HUES48 (cell line): ENCODE measurements around the gene DCTN3.

Source experiments
- H3K27ac ChIP-seq: one replicate; pipeline ENCODE4 v1.7.0; 2013; ENCODE audit warnings: low read depth, low read length, inconsistent platforms
- H3K27me3 ChIP-seq: 2 replicates; pipeline ENCODE4 v1.6.1; 2013; ENCODE audit warnings: mild to moderate bottlenecking, low read length; ENCODE audit not compliant: control insufficient read depth, insufficient read depth
- H3K36me3 ChIP-seq: 2 replicates; pipeline ENCODE4 v1.6.1; 2013; ENCODE audit warnings: low read length; ENCODE audit not compliant: control insufficient read depth, insufficient read depth
- H3K4me1 ChIP-seq: 2 replicates; pipeline ENCODE4 v1.6.1; 2013; ENCODE audit warnings: mild to moderate bottlenecking, low read length; ENCODE audit not compliant: control insufficient read depth, insufficient read depth
- H3K4me3 ChIP-seq: 2 replicates; pipeline ENCODE4 v1.5.1; 2013; ENCODE audit warnings: mild to moderate bottlenecking, low read depth, low read length
- H3K9ac ChIP-seq: 2 replicates; pipeline ENCODE4 v1.6.1; 2013; ENCODE audit warnings: mild to moderate bottlenecking, low read depth, low read length, moderate library complexity
- H3K9me3 ChIP-seq: 2 replicates; pipeline ENCODE4 v1.6.1; 2013; ENCODE audit warnings: low read length; ENCODE audit not compliant: control insufficient read depth, insufficient read depth

The DCTN3 gene

DNA sequence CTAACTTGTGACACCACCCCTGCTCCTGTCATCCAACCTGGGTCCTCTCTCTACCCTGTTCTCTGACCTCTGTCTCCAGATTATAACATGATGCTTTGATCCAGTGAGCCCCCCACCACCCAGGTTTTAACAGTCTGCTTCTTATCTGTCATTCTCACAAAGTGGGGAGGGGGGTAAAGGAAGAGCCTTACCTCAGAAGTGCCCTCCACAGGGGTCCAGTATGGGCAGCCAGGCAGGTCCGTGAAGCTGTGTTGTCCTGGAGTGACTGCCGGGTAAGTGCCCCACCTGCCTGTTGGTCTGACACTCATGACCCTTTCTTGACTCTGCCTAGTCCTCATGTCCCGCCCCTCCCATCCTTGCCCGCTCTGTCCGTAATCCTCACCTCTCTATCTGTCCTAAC lies 35.1 kb upstream of the DCTN3 start:
- no peak overlapping the region for H3K4me3 ChIP-seq
- H3K9ac ChIP-seq: no peak overlapping the region
- no peak overlapping the region for H3K27ac ChIP-seq
- peaks cover 18% of the 10 kb centered on the region for H3K4me1 ChIP-seq
- H3K9me3 ChIP-seq: no peaks in the 10 kb centered on the region
- H3K27me3 ChIP-seq: no peaks in the 10 kb centered on the region
- H3K36me3 ChIP-seq: no peaks in the 10 kb centered on the region; the same call in 1 of the 2 replicates

DNA sequence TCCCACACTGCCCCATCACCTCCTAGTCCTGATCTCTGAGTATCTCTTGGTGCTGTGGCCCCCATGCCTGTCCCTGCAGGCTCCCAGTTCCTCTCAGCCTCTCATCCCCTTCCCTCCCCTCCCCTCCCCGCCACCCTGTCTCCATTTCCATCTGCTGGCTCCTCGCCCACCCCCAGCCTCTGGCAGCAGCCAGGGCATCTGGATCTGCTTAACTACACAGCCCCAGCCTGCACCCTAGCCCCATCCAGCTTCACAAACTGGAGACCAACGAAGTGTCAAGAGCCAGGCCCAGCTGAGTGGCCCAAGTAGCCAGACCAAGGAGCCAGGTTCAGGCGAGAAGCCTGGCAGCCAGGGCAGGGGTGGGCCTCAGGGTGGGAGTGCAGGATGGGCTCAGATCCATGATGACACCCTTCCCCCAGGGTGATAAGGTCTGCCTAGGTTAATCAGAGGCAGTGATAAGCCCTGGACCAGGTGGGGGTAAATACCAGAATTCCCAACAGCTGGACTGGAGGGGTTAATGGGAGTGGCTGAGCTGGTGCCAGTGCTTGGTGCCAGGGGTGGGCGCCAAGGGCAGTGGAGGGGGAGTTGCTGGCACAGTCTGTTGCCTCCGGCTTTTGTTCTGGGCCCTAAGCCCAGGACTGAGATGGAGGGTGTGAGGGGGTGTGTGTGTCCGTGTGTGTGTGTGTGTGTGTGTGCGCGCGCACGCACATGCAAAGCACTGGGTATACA lies 34.2 kb upstream of the DCTN3 start:
- no peaks in the 10 kb centered on the region for H3K9me3 ChIP-seq
- H3K4me1 ChIP-seq: peaks cover 18% of the 10 kb centered on the region
- no peaks in the 10 kb centered on the region for H3K27me3 ChIP-seq
- peaks cover 6% of the 10 kb centered on the region for H3K36me3 ChIP-seq
- H3K27ac ChIP-seq: no peak overlapping the region
- no peak overlapping the region for H3K9ac ChIP-seq
- H3K4me3 ChIP-seq: no peak overlapping the region

DNA sequence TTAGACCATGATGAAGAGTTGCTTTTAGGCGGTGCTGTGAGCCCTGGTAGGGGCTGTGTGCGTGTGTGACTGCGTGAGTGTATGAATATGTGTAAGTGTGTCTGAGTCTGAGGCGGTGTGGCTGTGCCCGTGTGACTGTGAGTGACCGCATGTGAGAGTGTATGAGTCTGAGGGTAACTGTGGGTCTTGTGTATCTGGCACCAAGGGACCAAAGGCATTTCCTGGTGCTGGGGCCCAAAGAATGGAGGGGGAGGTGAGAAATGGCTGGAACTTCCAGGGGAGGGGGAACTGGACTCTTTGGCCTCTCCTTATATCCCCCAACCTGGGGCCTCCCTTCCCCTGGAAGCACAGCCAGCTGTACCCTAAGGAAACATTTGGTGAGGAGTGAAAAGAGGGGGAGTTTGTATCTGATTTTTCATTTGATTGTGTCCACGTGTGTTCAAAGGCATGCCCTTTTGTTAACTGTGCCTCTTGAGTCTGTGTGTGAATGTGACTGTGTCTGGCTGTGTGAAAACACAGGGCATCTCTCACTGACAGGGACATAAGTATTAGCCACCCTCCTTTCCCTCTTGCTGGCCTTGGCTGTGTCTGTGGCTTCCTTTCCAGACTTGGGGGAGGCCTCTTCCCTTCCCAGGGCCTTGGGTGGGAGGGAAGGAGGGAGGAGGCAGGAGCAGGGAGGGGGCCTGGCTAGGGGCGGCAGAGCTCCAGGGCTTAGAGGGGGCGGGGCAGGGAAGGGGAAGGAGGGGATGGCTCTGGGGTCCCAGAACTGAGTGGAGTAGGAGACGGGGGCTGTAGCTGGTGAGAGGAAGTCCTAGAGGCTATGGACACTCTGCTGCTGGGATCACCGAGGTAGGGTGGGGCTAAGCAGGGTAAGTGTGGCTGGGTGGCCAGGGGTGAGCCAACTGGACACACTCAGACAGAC lies 33.1 kb upstream of the DCTN3 start:
- H3K4me3 ChIP-seq: no peak overlapping the region
- no peak overlapping the region for H3K27ac ChIP-seq
- H3K36me3 ChIP-seq: peaks cover 17% of the 10 kb centered on the region
- H3K9ac ChIP-seq: no peak overlapping the region
- no peaks in the 10 kb centered on the region for H3K27me3 ChIP-seq
- no peaks in the 10 kb centered on the region for H3K9me3 ChIP-seq
- H3K4me1 ChIP-seq: peaks cover 18% of the 10 kb centered on the region

DNA sequence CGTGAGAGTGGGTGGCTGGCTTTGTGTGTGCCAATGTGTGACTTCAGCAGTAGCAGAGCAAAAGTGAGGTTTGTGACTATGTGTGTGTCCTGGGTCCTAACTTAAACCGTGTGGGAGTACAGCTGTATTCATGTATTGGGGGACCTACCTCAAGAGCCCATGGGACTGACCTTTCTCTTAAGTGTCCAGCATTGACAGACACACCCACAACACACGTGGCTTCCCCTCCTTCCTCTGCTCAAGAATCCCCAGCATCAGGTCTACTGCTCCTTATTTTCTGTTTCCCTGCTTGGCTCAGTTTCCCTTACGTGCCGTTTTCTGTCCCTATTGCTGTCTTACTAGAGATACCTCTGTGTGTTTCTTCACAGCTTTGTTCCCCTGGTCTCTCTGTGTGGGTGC lies 32.3 kb upstream of the DCTN3 start:
- H3K27me3 ChIP-seq: no peaks in the 10 kb centered on the region
- no peak overlapping the region for H3K27ac ChIP-seq
- no peak overlapping the region for H3K9ac ChIP-seq
- peaks cover 20% of the 10 kb centered on the region for H3K4me1 ChIP-seq
- H3K9me3 ChIP-seq: no peaks in the 10 kb centered on the region
- peak overlapping the region; percentile 62; the same call in 1 of the 2 replicates for H3K4me3 ChIP-seq
- peaks cover 23% of the 10 kb centered on the region for H3K36me3 ChIP-seq

DNA sequence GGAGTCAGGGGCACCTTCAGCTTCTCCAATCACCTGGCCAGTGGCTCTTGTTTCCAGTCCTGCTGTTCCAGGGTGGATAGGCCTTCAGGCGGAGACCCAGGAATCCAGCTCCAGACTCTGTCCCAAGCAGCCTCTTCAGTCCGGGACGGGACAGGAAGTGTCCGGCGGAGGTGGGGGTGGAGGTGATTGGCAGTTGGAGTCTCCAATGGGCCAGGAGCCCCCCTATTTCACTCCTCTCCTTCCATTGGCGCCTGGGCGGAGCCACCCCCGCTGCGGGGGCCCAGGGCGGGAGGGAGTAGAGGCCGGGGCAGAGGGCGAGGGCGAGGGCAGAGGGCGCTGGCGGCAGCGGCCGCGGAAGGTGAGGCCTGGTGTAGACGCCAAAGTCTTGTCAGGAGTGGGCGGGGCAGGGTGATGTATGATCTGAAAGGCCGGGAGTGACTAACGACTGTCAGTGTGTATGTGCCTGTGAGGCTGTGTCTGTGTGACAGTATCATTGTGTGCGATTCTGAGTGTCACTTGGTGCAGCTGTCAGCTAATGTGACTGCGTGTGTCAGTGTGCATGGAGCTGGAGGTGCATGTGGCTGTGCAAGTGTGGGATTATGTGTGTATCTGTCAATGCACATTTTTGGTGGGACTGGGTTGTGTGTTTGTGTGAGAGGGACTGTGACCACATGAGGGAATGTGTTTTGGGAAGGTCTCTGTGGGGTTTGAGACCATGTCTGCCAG lies 31.7 kb upstream of the DCTN3 start, which contains the start of gene IL11RA:
TSS of gene IL11RA (plus strand) at position 310 of the 726 bp plus-strand sequence. CDS start 3,033 bp downstream, outside the sequence.
- no peak within 1 kb of the TSS for H3K27ac ChIP-seq
- H3K9me3 ChIP-seq: no peaks in the 10 kb centered on the region
- H3K36me3 ChIP-seq: peaks cover 23% of the 10 kb centered on the region
- no peak within 1 kb of the TSS for H3K9ac ChIP-seq
- no peaks in the 10 kb centered on the region for H3K27me3 ChIP-seq
- H3K4me1 ChIP-seq: peaks cover 25% of the 10 kb centered on the region
- peak within 1 kb of the TSS; percentile 62 for H3K4me3 ChIP-seq

DNA sequence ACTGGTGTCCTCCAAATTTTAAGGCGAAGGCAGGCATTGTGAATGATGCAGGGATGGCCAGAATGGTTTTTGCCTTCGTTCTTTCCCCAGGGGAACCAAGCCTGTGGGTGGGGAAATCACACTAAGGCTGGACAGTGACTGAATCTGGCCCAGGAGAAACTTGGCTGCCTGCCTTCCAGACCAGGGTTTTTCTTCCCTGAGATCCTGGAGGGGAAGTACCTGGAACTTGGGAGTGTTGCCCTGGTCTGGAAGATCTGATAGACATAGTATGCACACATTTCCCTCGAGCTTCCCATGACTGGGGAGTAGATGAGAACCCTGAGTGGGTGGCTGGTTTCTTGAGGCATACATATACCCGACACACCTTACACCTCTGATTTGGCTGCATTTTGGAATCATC lies 31.0 kb upstream of the DCTN3 start:
- H3K9ac ChIP-seq: no peak overlapping the region
- peak overlapping the region; percentile 62 for H3K4me3 ChIP-seq
- H3K36me3 ChIP-seq: peaks cover 23% of the 10 kb centered on the region
- no peaks in the 10 kb centered on the region for H3K27me3 ChIP-seq
- H3K27ac ChIP-seq: no peak overlapping the region
- peaks cover 26% of the 10 kb centered on the region for H3K4me1 ChIP-seq
- no peaks in the 10 kb centered on the region for H3K9me3 ChIP-seq

DNA sequence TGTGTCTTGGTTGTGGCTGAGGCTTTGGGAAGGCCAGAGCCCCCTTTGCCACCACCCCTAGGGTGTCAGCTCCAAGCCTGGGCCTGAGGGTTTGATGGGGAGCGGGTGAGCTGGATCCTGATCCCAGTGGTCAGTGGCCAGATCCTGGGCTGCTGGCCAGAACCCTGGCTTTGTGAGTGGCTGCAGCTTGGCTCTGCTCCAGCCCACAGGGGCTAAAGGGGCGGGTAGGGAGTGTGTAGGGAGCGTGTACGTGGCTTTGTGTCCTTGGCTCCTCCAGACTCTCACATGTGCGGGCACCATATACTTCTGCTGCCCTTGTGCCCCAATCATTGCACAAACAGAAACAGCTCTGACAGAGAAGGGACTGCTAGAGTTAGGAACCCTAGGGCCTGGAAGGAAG lies 30.5 kb upstream of the DCTN3 start:
- no peak overlapping the region for H3K27ac ChIP-seq
- no peak overlapping the region for H3K4me3 ChIP-seq
- H3K4me1 ChIP-seq: peaks cover 31% of the 10 kb centered on the region
- no peaks in the 10 kb centered on the region for H3K9me3 ChIP-seq
- H3K9ac ChIP-seq: no peak overlapping the region
- no peaks in the 10 kb centered on the region for H3K27me3 ChIP-seq
- H3K36me3 ChIP-seq: peaks cover 23% of the 10 kb centered on the region

DNA sequence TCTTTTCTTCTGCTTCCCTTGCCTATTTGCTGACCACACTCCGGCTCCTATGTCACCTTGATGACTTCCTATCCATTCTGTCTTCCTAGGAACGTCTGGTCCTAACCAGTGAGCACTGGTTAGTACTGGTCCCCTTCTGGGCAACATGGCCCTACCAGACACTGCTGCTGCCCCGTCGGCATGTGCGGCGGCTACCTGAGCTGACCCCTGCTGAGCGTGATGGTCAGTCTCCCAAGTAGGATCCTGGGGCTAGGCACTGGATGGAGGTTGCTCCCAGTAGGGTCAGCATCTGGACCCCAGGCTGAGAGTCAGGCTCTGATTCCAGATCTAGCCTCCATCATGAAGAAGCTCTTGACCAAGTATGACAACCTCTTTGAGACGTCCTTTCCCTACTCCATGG lies 28.4 kb upstream of the DCTN3 start:
- Histone ChIP-seq H3K36me3 (peaks cover 23% of the 10 kb centered on the region), H3K27me3 (no peaks in the 10 kb centered on the region), H3K27ac (no peak overlapping the region), H3K9ac (no peak overlapping the region), H3K4me1 (peaks cover 30% of the 10 kb centered on the region), H3K4me3 (no peak overlapping the region), H3K9me3 (no peaks in the 10 kb centered on the region)

DNA sequence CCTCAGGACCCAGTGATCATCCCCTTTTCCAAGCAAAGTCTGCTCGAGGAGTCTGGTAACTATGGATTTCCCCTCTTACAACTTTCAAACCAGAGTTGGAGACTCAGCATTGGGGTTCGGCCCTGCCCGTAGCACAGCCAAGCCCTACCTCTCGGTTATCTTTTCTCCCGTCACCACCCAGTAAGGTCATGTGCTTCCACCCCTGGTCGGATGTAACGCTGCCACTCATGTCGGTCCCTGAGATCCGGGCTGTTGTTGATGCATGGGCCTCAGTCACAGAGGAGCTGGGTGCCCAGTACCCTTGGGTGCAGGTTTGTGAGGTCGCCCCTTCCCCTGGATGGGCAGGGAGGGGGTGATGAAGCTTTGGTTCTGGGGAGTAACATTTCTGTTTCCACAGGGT lies 27.4 kb upstream of the DCTN3 start:
- Histone ChIP-seq H3K9me3 (no peaks in the 10 kb centered on the region), H3K4me3 (peak overlapping the region; percentile 92), H3K9ac (no peak overlapping the region), H3K27me3 (no peaks in the 10 kb centered on the region), H3K27ac (no peak overlapping the region), H3K36me3 (peaks cover 23% of the 10 kb centered on the region), H3K4me1 (peaks cover 22% of the 10 kb centered on the region)

DNA sequence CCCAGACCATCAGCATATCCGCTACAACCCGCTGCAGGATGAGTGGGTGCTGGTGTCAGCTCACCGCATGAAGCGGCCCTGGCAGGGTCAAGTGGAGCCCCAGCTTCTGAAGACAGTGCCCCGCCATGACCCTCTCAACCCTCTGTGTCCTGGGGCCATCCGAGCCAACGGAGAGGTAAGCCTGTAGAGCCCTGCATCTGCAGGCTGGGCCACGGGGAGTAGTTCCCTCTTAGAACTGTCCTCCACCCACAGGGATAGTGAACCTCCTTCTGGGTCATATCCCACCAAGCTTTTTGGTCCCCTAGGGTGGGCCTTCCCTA lies 26.7 kb upstream of the DCTN3 start:
- peak overlapping the region; percentile 91 for H3K27ac ChIP-seq
- H3K9me3 ChIP-seq: no peaks in the 10 kb centered on the region
- peaks cover 16% of the 10 kb centered on the region for H3K4me1 ChIP-seq
- H3K36me3 ChIP-seq: peaks cover 23% of the 10 kb centered on the region
- peak overlapping the region; percentile 92 for H3K4me3 ChIP-seq
- peak overlapping the region; percentile 73 for H3K9ac ChIP-seq
- H3K27me3 ChIP-seq: no peaks in the 10 kb centered on the region
